ENCODE results near the gene MED12L.

MED12L gene

DNA sequence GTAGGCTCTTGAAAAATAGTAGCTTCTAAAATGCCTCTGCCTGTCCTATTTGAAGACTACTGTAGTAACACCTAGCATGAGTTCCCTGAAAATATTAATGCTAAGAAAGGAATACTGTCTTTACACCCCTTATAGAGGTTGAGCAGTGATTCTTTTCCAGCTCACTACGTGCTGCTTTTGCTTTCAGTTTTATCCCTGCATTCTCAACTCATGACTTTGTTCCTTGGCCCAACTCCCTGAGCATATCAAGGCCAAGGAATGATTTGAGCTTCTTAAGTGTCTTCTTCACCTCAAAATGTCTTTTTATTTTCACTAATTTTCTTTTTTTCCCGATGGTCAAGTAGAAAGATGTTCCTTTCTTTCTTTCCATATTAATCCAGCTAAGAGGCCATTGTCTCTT, 260.4 kb downstream of the MED12L start:
- peak overlapping the region; percentile 37 for H3K27ac ChIP-seq (ENCODE audit: low read depth, low read length)
- peak overlapping the region in 3 of 5 donors; percentile 32 to 51 (median 39) for H3K9ac ChIP-seq (ENCODE audit: low read length in 5 of 5)
- H3K27me3 ChIP-seq (ENCODE audit: control insufficient read depth in 5 of 5, insufficient read depth in 4 of 5, low read length in 5 of 5): no peaks in the 10 kb centered on the region
- H3K9me3 ChIP-seq (ENCODE audit: control insufficient read depth in 5 of 5, low read length in 5 of 5): no peaks in the 10 kb centered on the region
- H3K36me3 ChIP-seq (ENCODE audit: control insufficient read depth in 5 of 5, insufficient read depth in 5 of 5, low read length in 5 of 5): no peaks in the 10 kb centered on the region
- H3K4me3 ChIP-seq (ENCODE audit: low read depth in 1 of 5, low read length in 5 of 5): peak overlapping the region; percentile 38 to 64 (median 52)
- H3K4me1 ChIP-seq (ENCODE audit: control insufficient read depth in 5 of 5, insufficient read depth in 5 of 5, low read length in 5 of 5): peaks cover 3 to 22% (median 12%) of the 10 kb centered on the region in 5 donors

DNA sequence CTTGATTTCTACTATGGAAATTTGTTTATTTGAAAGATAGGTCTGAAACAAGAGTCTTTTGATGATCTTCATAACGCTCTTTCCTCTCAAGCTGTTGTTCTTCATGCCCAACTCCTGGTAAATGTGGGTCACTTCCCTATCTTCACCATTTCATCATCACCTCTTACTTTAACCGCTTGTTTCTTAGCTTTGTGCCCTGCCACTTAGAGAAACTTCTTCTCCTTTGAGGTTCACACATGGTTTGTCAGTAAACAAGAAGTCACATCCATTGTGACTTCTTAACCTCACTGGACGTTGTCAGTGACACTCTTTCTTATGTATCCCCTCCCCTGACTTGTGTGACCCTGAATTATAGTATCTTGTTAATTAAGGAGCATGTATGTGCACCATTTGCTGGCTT, 260.8 kb downstream of the MED12L start:
- Histone ChIP-seq H3K9ac (ENCODE audit: low read length in 5 of 5) (no peak overlapping the region), H3K27me3 (ENCODE audit: control insufficient read depth in 5 of 5, insufficient read depth in 4 of 5, low read length in 5 of 5) (no peaks in the 10 kb centered on the region), H3K36me3 (ENCODE audit: control insufficient read depth in 5 of 5, insufficient read depth in 5 of 5, low read length in 5 of 5) (no peaks in the 10 kb centered on the region), H3K4me1 (ENCODE audit: control insufficient read depth in 5 of 5, insufficient read depth in 5 of 5, low read length in 5 of 5) (peaks cover 3 to 22% (median 15%) of the 10 kb centered on the region in 5 donors), H3K27ac (ENCODE audit: low read depth, low read length) (peak overlapping the region; percentile 37), H3K4me3 (ENCODE audit: low read depth in 1 of 5, low read length in 5 of 5) (peak overlapping the region in 2 of 5 donors; percentile 38 to 52), H3K9me3 (ENCODE audit: control insufficient read depth in 5 of 5, low read length in 5 of 5) (no peaks in the 10 kb centered on the region)

DNA sequence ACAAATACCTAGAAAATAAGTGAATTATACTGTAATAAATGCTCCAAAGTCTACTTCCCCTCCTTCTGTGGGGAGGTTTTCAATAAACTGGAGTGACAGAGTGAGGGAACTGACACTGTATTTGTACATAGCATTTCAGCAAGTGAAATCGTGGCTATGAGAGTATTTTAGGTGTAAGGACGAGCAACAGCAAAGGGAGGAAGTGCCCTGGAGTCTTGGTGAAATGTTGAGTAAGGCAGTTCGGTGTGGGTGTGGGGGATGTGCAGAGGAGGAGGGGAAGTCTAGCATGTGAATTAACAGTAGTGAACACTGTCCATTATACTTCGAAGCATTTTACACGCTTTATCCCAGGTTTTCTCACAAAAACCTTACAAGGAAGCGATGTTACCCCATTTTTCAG, 262.0 kb downstream of the MED12L start:
- Histone ChIP-seq H3K4me1 (ENCODE audit: control insufficient read depth in 5 of 5, insufficient read depth in 5 of 5, low read length in 5 of 5) (peaks cover 3 to 22% (median 15%) of the 10 kb centered on the region in 5 donors), H3K27me3 (ENCODE audit: control insufficient read depth in 5 of 5, insufficient read depth in 4 of 5, low read length in 5 of 5) (no peaks in the 10 kb centered on the region), H3K4me3 (ENCODE audit: low read depth in 1 of 5, low read length in 5 of 5) (no peak overlapping the region), H3K9me3 (ENCODE audit: control insufficient read depth in 5 of 5, low read length in 5 of 5) (no peaks in the 10 kb centered on the region), H3K9ac (ENCODE audit: low read length in 5 of 5) (no peak overlapping the region), H3K27ac (ENCODE audit: low read depth, low read length) (no peak overlapping the region), H3K36me3 (ENCODE audit: control insufficient read depth in 5 of 5, insufficient read depth in 5 of 5, low read length in 5 of 5) (no peaks in the 10 kb centered on the region)

DNA sequence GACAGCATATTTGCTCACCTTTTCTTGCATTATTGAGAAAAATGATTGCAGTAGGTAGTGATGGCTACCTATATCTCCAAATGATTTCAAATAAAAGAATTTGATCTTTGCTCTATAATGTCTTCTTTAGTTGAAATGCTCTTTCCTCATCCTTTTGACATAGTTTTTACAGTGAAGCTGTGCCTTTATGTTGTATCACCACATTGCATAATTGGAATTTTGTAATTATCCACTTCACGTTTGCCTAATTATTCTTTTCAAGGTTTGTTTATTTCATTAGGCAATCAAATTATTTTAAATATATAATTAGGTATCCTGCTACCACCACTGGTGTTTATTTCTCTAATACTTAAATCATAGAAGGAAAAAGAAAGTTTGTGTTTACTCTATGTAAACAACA, 265.2 kb downstream of the MED12L start:
- no peak overlapping the region for H3K9ac ChIP-seq (ENCODE audit: low read length in 5 of 5)
- H3K27me3 ChIP-seq (ENCODE audit: control insufficient read depth in 5 of 5, insufficient read depth in 4 of 5, low read length in 5 of 5): no peaks in the 10 kb centered on the region
- H3K27ac ChIP-seq (ENCODE audit: low read depth, low read length): no peak overlapping the region
- peaks cover 3 to 18% (median 14%) of the 10 kb centered on the region in 5 donors for H3K4me1 ChIP-seq (ENCODE audit: control insufficient read depth in 5 of 5, insufficient read depth in 5 of 5, low read length in 5 of 5)
- H3K36me3 ChIP-seq (ENCODE audit: control insufficient read depth in 5 of 5, insufficient read depth in 5 of 5, low read length in 5 of 5): no peaks in the 10 kb centered on the region
- no peak overlapping the region for H3K4me3 ChIP-seq (ENCODE audit: low read depth in 1 of 5, low read length in 5 of 5)
- H3K9me3 ChIP-seq (ENCODE audit: control insufficient read depth in 5 of 5, low read length in 5 of 5): no peaks in the 10 kb centered on the region

DNA sequence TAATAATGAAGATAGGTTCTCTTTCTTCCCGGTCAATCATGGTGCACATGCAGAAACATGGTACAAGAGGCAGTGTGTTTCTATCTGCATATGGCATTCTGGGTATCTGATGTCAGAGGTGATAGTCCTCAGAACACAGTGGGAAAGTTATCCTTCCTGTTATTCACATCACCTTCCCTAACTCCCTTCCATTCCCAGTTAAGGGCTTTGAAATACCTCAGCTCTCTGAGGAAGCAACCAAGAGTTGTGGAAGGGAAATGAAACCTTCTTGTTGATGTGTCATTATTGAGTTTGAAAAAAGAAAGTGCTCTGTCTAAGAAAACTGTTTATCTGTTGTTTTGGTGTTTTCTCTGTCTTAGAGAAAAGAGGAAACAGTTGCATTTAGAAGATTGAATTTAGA, 265.8 kb downstream of the MED12L start:
- Histone ChIP-seq H3K27ac (ENCODE audit: low read depth, low read length) (no peak overlapping the region), H3K9me3 (ENCODE audit: control insufficient read depth in 5 of 5, low read length in 5 of 5) (no peaks in the 10 kb centered on the region), H3K4me3 (ENCODE audit: low read depth in 1 of 5, low read length in 5 of 5) (no peak overlapping the region), H3K9ac (ENCODE audit: low read length in 5 of 5) (no peak overlapping the region), H3K27me3 (ENCODE audit: control insufficient read depth in 5 of 5, insufficient read depth in 4 of 5, low read length in 5 of 5) (no peaks in the 10 kb centered on the region), H3K4me1 (ENCODE audit: control insufficient read depth in 5 of 5, insufficient read depth in 5 of 5, low read length in 5 of 5) (peaks cover 3 to 13% (median 8%) of the 10 kb centered on the region in 5 donors), H3K36me3 (ENCODE audit: control insufficient read depth in 5 of 5, insufficient read depth in 5 of 5, low read length in 5 of 5) (no peaks in the 10 kb centered on the region)

DNA sequence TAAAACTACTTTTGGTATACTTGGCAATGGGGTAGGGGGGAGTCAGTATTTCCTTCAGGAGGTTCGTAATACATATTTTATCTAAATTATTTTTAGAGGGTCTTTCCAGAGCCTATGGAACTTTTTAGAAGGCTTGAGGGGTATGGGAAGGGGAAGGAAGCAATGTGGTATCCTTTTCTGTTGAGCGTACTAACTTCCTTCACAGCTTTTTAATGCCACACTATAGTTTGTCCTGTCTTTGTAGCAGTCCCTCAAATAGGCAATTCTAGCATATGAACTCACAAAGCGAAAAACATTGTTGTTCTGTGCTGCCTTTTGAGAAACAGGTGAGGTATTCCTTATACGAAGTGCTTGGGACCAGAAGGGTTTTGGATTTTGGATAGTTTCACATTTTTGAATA, 266.2 kb downstream of the MED12L start:
- Histone ChIP-seq H3K27ac (ENCODE audit: low read depth, low read length) (no peak overlapping the region), H3K4me1 (ENCODE audit: control insufficient read depth in 5 of 5, insufficient read depth in 5 of 5, low read length in 5 of 5) (peaks cover 0 to 12% (median 5%) of the 10 kb centered on the region in 5 donors), H3K9ac (ENCODE audit: low read length in 5 of 5) (no peak overlapping the region), H3K27me3 (ENCODE audit: control insufficient read depth in 5 of 5, insufficient read depth in 4 of 5, low read length in 5 of 5) (no peaks in the 10 kb centered on the region), H3K9me3 (ENCODE audit: control insufficient read depth in 5 of 5, low read length in 5 of 5) (no peaks in the 10 kb centered on the region), H3K4me3 (ENCODE audit: low read depth in 1 of 5, low read length in 5 of 5) (no peak overlapping the region), H3K36me3 (ENCODE audit: control insufficient read depth in 5 of 5, insufficient read depth in 5 of 5, low read length in 5 of 5) (no peaks in the 10 kb centered on the region)

DNA sequence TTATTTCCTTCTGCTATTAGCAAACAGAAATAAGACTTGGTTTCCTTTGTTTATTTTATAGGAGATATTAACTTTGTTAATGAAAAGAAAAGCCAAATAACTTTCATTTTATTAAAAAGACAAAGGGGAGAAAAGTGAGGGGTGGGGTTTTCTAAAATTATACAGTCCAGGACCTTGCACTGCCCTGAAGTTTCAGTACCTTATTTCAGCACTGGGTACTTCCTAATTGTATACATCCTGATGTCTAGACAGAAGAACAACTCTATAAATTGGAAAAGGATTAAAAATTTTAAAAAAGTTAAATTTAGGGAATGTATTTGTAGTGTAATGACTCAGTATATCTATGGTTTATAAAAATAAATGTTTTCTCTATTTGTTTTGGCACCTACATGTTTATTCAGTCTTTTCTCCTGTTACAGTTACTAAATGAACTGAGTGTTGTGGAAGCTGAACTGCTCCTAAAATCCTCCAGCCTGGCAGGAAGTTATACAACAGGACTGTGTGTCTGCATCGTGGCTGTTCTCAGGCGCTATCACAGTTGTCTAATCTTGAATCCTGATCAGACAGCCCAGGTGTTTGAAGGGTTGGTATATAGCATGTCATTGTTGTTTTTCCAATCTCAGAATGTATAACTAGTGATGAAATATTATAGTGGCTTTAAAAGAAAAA, 271.5 kb downstream of the MED12L start:
- H3K9ac ChIP-seq (ENCODE audit: low read length in 5 of 5): no peak overlapping the region
- no peak overlapping the region for H3K27ac ChIP-seq (ENCODE audit: low read depth, low read length)

DNA sequence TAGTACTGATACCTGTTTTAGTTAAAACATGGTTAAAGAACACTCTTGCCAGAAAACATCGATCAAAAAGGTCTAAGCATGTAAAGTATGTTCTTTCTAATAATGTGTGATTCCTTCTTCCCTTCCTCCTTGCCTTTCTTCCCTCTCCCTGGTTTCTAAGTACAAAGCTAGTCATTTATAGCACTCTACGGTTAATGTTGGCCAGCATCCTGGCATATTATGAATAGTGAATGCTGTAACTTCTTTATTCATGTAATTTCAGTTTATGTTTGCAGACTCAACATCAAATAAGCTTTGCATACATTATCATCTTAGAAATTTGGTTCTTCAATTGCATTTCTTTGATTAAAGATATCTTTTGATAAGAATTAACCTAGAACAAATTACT, 272.0 kb downstream of the MED12L start:
- Histone ChIP-seq H3K4me1 (ENCODE audit: control insufficient read depth in 5 of 5, insufficient read depth in 5 of 5, low read length in 5 of 5) (peaks cover 0 to 17% (median 12%) of the 10 kb centered on the region in 5 donors), H3K27ac (ENCODE audit: low read depth, low read length) (no peak overlapping the region), H3K9me3 (ENCODE audit: control insufficient read depth in 5 of 5, low read length in 5 of 5) (no peaks in the 10 kb centered on the region), H3K36me3 (ENCODE audit: control insufficient read depth in 5 of 5, insufficient read depth in 5 of 5, low read length in 5 of 5) (no peaks in the 10 kb centered on the region), H3K9ac (ENCODE audit: low read length in 5 of 5) (no peak overlapping the region), H3K4me3 (ENCODE audit: low read depth in 1 of 5, low read length in 5 of 5) (no peak overlapping the region), H3K27me3 (ENCODE audit: control insufficient read depth in 5 of 5, insufficient read depth in 4 of 5, low read length in 5 of 5) (no peaks in the 10 kb centered on the region)

More for the DNA sequence above, 271.5 kb downstream of the MED12L start:
- H3K4me3 ChIP-seq (ENCODE audit: low read depth in 1 of 5, low read length in 5 of 5): no peak overlapping the region
- H3K27me3 ChIP-seq (ENCODE audit: control insufficient read depth in 5 of 5, insufficient read depth in 4 of 5, low read length in 5 of 5): no peaks in the 10 kb centered on the region
- peaks cover 0 to 11% (median 7%) of the 10 kb centered on the region in 5 donors for H3K4me1 ChIP-seq (ENCODE audit: control insufficient read depth in 5 of 5, insufficient read depth in 5 of 5, low read length in 5 of 5)
- no peaks in the 10 kb centered on the region for H3K36me3 ChIP-seq (ENCODE audit: control insufficient read depth in 5 of 5, insufficient read depth in 5 of 5, low read length in 5 of 5)
- H3K9me3 ChIP-seq (ENCODE audit: control insufficient read depth in 5 of 5, low read length in 5 of 5): no peaks in the 10 kb centered on the region

DNA sequence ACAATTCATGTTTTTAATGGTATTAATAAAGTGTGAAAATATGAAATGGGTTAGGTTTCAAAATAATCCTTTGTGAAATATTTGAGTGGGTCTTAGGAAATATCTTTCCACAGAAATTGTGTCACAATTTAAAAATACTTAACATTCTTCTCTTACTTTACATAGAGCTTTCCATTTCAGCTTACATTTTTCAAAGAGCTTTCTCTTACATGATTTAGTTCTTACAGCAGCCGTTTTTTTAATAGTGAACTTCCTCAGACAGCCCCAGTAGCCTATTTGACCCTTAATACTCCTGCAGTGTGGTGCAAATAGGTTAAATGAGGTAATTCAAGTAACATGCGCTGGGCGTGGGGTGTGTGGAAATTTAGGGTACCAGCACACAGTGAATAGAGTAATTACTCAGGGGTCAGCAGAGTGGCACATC, 277.3 kb downstream of the MED12L start:
- H3K4me1 ChIP-seq (ENCODE audit: control insufficient read depth in 5 of 5, insufficient read depth in 5 of 5, low read length in 5 of 5): peaks cover 0 to 26% (median 17%) of the 10 kb centered on the region in 5 donors

DNA sequence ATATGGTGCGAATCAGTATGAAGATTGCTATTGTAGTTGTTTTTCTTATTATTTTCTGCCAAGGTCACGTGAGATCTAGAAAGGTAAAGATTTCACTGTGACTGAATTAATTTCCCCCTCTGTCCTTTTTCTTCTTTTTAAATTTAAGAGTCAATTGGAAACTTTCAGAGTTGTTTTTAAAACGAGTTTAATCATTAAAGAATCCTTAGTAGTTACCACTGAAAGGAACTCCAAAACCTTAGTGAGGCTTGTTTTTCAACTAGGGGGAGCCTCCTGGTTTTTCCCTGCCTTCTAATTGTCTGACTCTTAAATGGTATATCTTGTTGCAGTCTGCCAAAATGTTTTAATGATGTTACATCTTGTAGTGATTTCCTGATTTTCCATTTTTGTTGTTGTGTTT, 281.5 kb downstream of the MED12L start:
- Histone ChIP-seq H3K9me3 (ENCODE audit: control insufficient read depth in 5 of 5, low read length in 5 of 5) (no peaks in the 10 kb centered on the region), H3K36me3 (ENCODE audit: control insufficient read depth in 5 of 5, insufficient read depth in 5 of 5, low read length in 5 of 5) (no peaks in the 10 kb centered on the region), H3K4me3 (ENCODE audit: low read depth in 1 of 5, low read length in 5 of 5) (no peak overlapping the region), H3K27me3 (ENCODE audit: control insufficient read depth in 5 of 5, insufficient read depth in 4 of 5, low read length in 5 of 5) (no peaks in the 10 kb centered on the region), H3K9ac (ENCODE audit: low read length in 5 of 5) (no peak overlapping the region), H3K4me1 (ENCODE audit: control insufficient read depth in 5 of 5, insufficient read depth in 5 of 5, low read length in 5 of 5) (peaks cover 0 to 27% (median 15%) of the 10 kb centered on the region in 5 donors), H3K27ac (ENCODE audit: low read depth, low read length) (no peak overlapping the region)

More for the DNA sequence above, 277.3 kb downstream of the MED12L start:
- no peaks in the 10 kb centered on the region for H3K36me3 ChIP-seq (ENCODE audit: control insufficient read depth in 5 of 5, insufficient read depth in 5 of 5, low read length in 5 of 5)
- H3K4me3 ChIP-seq (ENCODE audit: low read depth in 1 of 5, low read length in 5 of 5): no peak overlapping the region
- no peaks in the 10 kb centered on the region for H3K27me3 ChIP-seq (ENCODE audit: control insufficient read depth in 5 of 5, insufficient read depth in 4 of 5, low read length in 5 of 5)
- peak overlapping the region in 1 of 5 donors; percentile 56 for H3K9ac ChIP-seq (ENCODE audit: low read length in 5 of 5)
- no peaks in the 10 kb centered on the region for H3K9me3 ChIP-seq (ENCODE audit: control insufficient read depth in 5 of 5, low read length in 5 of 5)
- peak overlapping the region; percentile 86 for H3K27ac ChIP-seq (ENCODE audit: low read depth, low read length)

All from subcutaneous abdominal adipose tissue (tissue), 5 donors.